ENCODE data around the gene HOXA3. TPM values are rescaled to one million over a fixed set of nuclear protein-coding genes. Genes with fewer than 3 reads are reported as not detected.
A peak's percentile ranks its signal among the peaks of the same experiment; 100 is the strongest.

HOXA3 gene
- total RNA-seq, 1 experiment from 2014 or later, result not detected

DNA sequence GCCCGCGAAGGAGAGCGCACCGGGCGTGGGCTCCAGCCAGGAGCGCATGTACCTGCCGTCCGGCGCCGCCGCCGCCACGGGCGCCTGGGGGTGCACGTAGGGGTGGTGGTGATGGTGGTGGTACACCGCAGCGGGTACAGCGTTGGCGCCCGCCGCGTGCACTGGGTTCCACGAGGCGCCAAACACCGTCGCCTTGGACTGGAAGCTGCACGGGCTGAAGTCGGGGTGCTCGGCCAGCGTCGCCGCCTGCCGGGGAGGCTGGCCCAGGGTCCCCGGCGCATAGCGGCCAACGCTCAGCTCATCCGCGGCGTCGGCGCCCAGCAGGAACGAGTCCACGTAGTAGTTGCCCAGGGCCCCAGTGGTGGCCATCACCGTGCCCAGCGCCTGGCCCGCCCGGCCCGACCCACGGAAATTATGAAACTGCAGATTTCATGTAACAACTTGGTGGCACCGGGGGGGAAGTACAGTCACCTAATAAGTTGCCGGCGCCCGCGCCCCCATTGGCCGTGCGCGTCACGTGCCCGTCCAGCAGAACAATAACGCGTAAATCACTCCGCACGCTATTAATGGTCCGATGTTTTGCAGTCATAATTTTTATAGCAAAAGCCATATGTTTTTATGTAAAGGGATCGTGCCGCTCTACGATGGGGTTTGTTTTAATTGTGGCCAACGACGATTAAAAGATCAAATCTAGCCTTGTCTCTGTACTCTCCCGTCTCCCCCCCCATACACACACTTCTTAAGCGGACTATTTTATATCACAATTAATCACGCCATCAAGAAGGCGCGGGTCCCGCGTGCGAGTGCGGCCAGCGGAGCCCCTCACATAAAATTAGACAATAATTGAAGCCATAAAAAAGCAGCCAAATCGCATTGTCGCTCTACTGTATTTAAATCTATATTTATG, 13.0 kb upstream of the HOXA3 start, which contains the start of gene HOXA9:
TSS of gene HOXA9 (minus strand) at position 449 of the 907 bp plus-strand sequence. CDS start at position 369, 80 bp downstream.
- H3K9ac ChIP-seq (ENCODE audit: extremely low read depth, insufficient read length, low read length), result no peak within 1 kb of the TSS
- no peak within 1 kb of the TSS for H4K91ac ChIP-seq (ENCODE audit: insufficient read length, low read depth, low read length)
- no peak for DNase-seq
- no peak within 1 kb of the TSS for H2BK12ac ChIP-seq (ENCODE audit: insufficient read length, low read depth, low read length)
- H3K27me3 ChIP-seq (ENCODE audit: insufficient read depth, low read length), result peaks cover 95% of the 10 kb centered on the region
- H2BK5ac ChIP-seq (ENCODE audit: insufficient read length, low read length), result no peak within 1 kb of the TSS
- no peaks in the 10 kb centered on the region for H3K4me1 ChIP-seq (ENCODE audit: insufficient read depth, low read length)
- H3K56ac ChIP-seq (ENCODE audit: insufficient read length, low read depth, low read length), result no peak within 1 kb of the TSS
- H3K14ac ChIP-seq (ENCODE audit: insufficient read depth, low read length), result no peak within 1 kb of the TSS; the same call in 1 of the 2 replicates
- H2BK15ac ChIP-seq (ENCODE audit: low read depth, low read length), result no peak within 1 kb of the TSS
- no peaks in the 10 kb centered on the region for H3K9me3 ChIP-seq (ENCODE audit: control insufficient read depth, low read depth, low read length)
- peaks cover 0 to 15% of the 10 kb centered on the region in 2 experiments; a peak in 3 of 4 replicates for H3K4me1 Mint-ChIP-seq
- H4K20me1 ChIP-seq (ENCODE audit: control insufficient read depth, insufficient read depth, insufficient read length), result no peaks in the 10 kb centered on the region
- no peaks in the 10 kb centered on the region; a peak in 1 of 7 replicates for H3K36me3 Mint-ChIP-seq (ENCODE audit: insufficient read depth in 1 of 3, low read depth in 3 of 3)
- H3K27ac Mint-ChIP-seq, result no peak within 1 kb of the TSS; a peak in 1 of 7 replicates
- H3K4me3 Mint-ChIP-seq, result no peak within 1 kb of the TSS
- H3K27me3 Mint-ChIP-seq (ENCODE audit: low read depth), result peaks cover 98% of the 10 kb centered on the region
- H3K79me2 ChIP-seq (ENCODE audit: insufficient read depth, low read length), result no peaks in the 10 kb centered on the region
- no peak within 1 kb of the TSS for H2BK20ac ChIP-seq (ENCODE audit: low read depth, low read length, poor library complexity, severe bottlenecking)
- H4K5ac ChIP-seq (ENCODE audit: insufficient read length, low read depth, low read length), result no peak within 1 kb of the TSS
- no peak within 1 kb of the TSS for H3K23ac ChIP-seq (ENCODE audit: insufficient read length, low read depth, low read length)
- H3K4ac ChIP-seq (ENCODE audit: low read depth, low read length), result no peak within 1 kb of the TSS
- H2BK120ac ChIP-seq (ENCODE audit: low read depth, low read length, poor library complexity, severe bottlenecking), result no peak within 1 kb of the TSS
- TF ChIP-seq, protein P1, sequence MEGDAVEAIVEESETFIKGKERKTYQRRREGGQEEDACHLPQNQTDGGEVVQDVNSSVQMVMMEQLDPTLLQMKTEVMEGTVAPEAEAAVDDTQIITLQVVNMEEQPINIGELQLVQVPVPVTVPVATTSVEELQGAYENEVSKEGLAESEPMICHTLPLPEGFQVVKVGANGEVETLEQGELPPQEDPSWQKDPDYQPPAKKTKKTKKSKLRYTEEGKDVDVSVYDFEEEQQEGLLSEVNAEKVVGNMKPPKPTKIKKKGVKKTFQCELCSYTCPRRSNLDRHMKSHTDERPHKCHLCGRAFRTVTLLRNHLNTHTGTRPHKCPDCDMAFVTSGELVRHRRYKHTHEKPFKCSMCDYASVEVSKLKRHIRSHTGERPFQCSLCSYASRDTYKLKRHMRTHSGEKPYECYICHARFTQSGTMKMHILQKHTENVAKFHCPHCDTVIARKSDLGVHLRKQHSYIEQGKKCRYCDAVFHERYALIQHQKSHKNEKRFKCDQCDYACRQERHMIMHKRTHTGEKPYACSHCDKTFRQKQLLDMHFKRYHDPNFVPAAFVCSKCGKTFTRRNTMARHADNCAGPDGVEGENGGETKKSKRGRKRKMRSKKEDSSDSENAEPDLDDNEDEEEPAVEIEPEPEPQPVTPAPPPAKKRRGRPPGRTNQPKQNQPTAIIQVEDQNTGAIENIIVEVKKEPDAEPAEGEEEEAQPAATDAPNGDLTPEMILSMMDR (conservative IDR thresholded peaks at IDR 0.05), result no peak
- no peaks in the 10 kb centered on the region for H3K23me2 ChIP-seq (ENCODE audit: insufficient read length, low read depth, low read length, poor library complexity, severe bottlenecking)
- H2AK5ac ChIP-seq (ENCODE audit: insufficient read length, low read length), result no peak within 1 kb of the TSS
- H3K79me1 ChIP-seq (ENCODE audit: insufficient read depth, low read depth, low read length, poor library complexity, severe bottlenecking), result no peaks in the 10 kb centered on the region
- no CpG with 5 or more reads among the region's 82 CpGs for WGBS (ENCODE audit: extremely low coverage, insufficient read length, low lambda C conversion rate)
- H3K18ac ChIP-seq (ENCODE audit: insufficient read length, low read depth, low read length), result no peak within 1 kb of the TSS
- no peak within 1 kb of the TSS for H2AFZ ChIP-seq (ENCODE audit: low read length)
- peaks cover 5 to 12% of the 10 kb centered on the region in 2 experiments for H3K9me3 Mint-ChIP-seq
- no peak within 1 kb of the TSS for H3K27ac ChIP-seq (ENCODE audit: insufficient read length, low read depth, low read length)
- no peak within 1 kb of the TSS for H4K8ac ChIP-seq (replicated peaks; ENCODE audit: insufficient read length, low read depth, low read length)
- peak within 1 kb of the TSS; percentile 37 for H3K4me2 ChIP-seq (ENCODE audit: insufficient read depth, insufficient read length, low read length)
- H3T11ph ChIP-seq (ENCODE audit: low read length), result no peak within 1 kb of the TSS

All from H9 (cell line).